ENCODE measurements around the gene HDDC3.

Gene HDDC3

DNA sequence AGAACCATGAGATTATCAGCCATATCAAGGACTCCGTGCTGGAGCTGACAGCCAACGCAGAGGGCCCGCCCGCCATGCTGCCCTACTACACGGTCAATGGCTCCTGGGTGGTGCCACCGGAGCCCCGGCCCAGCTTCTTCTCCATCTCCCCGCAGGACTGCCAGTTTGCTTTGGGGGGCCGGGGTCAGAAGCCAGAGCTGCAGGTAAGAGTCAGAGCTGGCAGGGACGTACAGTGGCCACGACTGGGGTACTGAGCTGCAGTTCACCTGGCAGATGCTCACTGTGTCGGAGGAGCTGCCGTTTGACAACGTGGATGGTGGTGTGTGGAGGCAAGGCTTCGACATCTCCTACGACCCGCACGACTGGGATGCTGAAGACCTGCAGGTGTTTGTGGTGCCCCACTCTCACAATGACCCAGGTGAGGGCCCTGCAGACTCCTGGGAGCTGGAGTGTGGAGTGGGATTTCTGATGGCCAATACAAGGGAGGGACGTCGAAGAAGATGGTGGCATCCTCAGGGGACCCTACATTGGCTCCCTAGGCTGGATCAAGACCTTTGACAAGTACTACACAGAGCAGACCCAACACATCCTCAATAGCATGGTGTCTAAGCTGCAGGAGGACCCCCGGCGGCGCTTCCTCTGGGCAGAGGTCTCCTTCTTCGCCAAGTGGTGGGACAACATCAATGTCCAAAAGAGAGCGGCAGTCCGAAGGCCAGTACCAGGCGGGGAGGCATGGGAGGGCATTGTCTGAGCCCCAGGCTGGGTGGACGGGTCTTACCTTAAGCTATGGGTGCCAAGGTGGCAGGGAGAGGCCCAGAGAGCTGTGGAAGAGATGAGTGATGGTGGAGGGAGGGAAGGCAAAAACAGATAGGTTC lies 26.8 kb downstream of the HDDC3 start:
- Histone ChIP-seq H3K4me3 (replicated peaks; ENCODE audit: insufficient read depth, low read length) (no peak overlapping the region), H3K27me3 (ENCODE audit: insufficient read depth, poor library complexity, severe bottlenecking) (no peaks in the 10 kb centered on the region)
- TF ChIP-seq POLR2AphosphoS5 (IDR thresholded peaks at IDR 0.05; ENCODE audit: low read depth) (no peak), SPI1 (IDR thresholded peaks at IDR 0.05; ENCODE audit: borderline replicate concordance, low read depth) (no peak), GABPA (IDR thresholded peaks at IDR 0.05; ENCODE audit: low read depth) (no peak)
- TF ChIP-seq, protein P1, sequence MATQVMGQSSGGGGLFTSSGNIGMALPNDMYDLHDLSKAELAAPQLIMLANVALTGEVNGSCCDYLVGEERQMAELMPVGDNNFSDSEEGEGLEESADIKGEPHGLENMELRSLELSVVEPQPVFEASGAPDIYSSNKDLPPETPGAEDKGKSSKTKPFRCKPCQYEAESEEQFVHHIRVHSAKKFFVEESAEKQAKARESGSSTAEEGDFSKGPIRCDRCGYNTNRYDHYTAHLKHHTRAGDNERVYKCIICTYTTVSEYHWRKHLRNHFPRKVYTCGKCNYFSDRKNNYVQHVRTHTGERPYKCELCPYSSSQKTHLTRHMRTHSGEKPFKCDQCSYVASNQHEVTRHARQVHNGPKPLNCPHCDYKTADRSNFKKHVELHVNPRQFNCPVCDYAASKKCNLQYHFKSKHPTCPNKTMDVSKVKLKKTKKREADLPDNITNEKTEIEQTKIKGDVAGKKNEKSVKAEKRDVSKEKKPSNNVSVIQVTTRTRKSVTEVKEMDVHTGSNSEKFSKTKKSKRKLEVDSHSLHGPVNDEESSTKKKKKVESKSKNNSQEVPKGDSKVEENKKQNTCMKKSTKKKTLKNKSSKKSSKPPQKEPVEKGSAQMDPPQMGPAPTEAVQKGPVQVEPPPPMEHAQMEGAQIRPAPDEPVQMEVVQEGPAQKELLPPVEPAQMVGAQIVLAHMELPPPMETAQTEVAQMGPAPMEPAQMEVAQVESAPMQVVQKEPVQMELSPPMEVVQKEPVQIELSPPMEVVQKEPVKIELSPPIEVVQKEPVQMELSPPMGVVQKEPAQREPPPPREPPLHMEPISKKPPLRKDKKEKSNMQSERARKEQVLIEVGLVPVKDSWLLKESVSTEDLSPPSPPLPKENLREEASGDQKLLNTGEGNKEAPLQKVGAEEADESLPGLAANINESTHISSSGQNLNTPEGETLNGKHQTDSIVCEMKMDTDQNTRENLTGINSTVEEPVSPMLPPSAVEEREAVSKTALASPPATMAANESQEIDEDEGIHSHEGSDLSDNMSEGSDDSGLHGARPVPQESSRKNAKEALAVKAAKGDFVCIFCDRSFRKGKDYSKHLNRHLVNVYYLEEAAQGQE (IDR thresholded peaks at IDR 0.05; ENCODE audit: insufficient replicate concordance, low read depth): no peak
- TF ChIP-seq, protein P2, sequence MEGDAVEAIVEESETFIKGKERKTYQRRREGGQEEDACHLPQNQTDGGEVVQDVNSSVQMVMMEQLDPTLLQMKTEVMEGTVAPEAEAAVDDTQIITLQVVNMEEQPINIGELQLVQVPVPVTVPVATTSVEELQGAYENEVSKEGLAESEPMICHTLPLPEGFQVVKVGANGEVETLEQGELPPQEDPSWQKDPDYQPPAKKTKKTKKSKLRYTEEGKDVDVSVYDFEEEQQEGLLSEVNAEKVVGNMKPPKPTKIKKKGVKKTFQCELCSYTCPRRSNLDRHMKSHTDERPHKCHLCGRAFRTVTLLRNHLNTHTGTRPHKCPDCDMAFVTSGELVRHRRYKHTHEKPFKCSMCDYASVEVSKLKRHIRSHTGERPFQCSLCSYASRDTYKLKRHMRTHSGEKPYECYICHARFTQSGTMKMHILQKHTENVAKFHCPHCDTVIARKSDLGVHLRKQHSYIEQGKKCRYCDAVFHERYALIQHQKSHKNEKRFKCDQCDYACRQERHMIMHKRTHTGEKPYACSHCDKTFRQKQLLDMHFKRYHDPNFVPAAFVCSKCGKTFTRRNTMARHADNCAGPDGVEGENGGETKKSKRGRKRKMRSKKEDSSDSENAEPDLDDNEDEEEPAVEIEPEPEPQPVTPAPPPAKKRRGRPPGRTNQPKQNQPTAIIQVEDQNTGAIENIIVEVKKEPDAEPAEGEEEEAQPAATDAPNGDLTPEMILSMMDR (IDR thresholded peaks at IDR 0.05; ENCODE audit: insufficient read depth, low read length): no peak

DNA sequence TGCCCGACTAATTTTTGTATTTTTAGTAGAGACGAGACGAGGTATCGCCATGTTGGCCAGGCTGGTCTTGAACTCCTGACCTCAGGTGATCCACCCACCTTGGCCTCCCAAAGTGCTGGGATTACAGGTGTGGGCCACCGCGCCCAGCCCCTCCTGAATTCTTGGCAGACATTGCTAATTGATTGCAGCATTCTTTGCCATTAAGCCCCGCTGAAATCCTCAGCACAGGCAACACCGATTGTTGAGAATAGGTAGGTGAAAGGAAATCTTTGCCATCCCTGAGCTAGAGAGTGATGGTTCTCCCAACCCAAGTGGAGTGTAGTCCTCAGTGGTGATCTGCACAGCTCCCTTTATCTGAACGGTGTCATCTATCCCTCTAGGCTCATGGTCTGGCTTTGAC lies 27.6 kb downstream of the HDDC3 start:
- no peaks in the 10 kb centered on the region for H3K27me3 ChIP-seq (ENCODE audit: insufficient read depth, poor library complexity, severe bottlenecking)

More for the DNA sequence above, 26.8 kb downstream of the HDDC3 start:
- no peak for DNase-seq (ENCODE audit: low read depth in 1 of 2, low spot score in 1 of 2)
- no peak overlapping the region for H3K27ac ChIP-seq (replicated peaks)

GRCh38 chr15:90903733-90904536 lies 28.4 kb downstream of the HDDC3 start:
- peak overlapping the region; percentile 91 for H3K27ac ChIP-seq (replicated peaks)
- TF ChIP-seq, protein P1 (IDR thresholded peaks at IDR 0.05; ENCODE audit: insufficient replicate concordance, low read depth): no peak
- TF ChIP-seq SPI1 (IDR thresholded peaks at IDR 0.05; ENCODE audit: borderline replicate concordance, low read depth): no peak
- TF ChIP-seq GABPA (IDR thresholded peaks at IDR 0.05; ENCODE audit: low read depth): no peak
- TF ChIP-seq, protein P2 (IDR thresholded peaks at IDR 0.05; ENCODE audit: insufficient read depth, low read length): no peak
- TF ChIP-seq POLR2AphosphoS5 (IDR thresholded peaks at IDR 0.05; ENCODE audit: low read depth): no peak
- H3K27me3 ChIP-seq (ENCODE audit: insufficient read depth, poor library complexity, severe bottlenecking): no peaks in the 10 kb centered on the region
- peak in 1 of 2 experiments; percentile 28 for DNase-seq (ENCODE audit: low read depth in 1 of 2, low spot score in 1 of 2)
- H3K4me3 ChIP-seq (replicated peaks; ENCODE audit: insufficient read depth, low read length): peak overlapping the region; percentile 67

More for the DNA sequence above, 27.6 kb downstream of the HDDC3 start:
- no peak for TF ChIP-seq SPI1 (IDR thresholded peaks at IDR 0.05; ENCODE audit: borderline replicate concordance, low read depth)
- TF ChIP-seq, protein P1 (IDR thresholded peaks at IDR 0.05; ENCODE audit: insufficient replicate concordance, low read depth): no peak
- TF ChIP-seq, protein P2 (IDR thresholded peaks at IDR 0.05; ENCODE audit: insufficient read depth, low read length): no peak
- no peak for TF ChIP-seq POLR2AphosphoS5 (IDR thresholded peaks at IDR 0.05; ENCODE audit: low read depth)
- TF ChIP-seq GABPA (IDR thresholded peaks at IDR 0.05; ENCODE audit: low read depth): no peak
- DNase-seq (ENCODE audit: low read depth in 1 of 2, low spot score in 1 of 2): no peak
- Histone ChIP-seq H3K27ac (replicated peaks) (no peak overlapping the region), H3K4me3 (replicated peaks; ENCODE audit: insufficient read depth, low read length) (no peak overlapping the region)

Data from HL-60 (cell line).